Measurements from ENCODE around the gene ITGAL.
"Not testable (repeated sequence)": the region's sequence is repeated elsewhere in the genome, so short reads cannot be mapped to it uniquely, and the experiment has no call there.

The ITGAL gene

GRCh38 chr16:30521873-30522641, 49.5 kb downstream of the ITGAL start:
- H3K4me1 Mint-ChIP-seq = peaks cover 16 to 29% of the 10 kb centered on the region in 2 donors
- H3K27me3 Mint-ChIP-seq = no peaks in the 10 kb centered on the region
- H3K27ac Mint-ChIP-seq = peak overlapping the region; percentile 37
- no peak for DNase-seq
- no peaks in the 10 kb centered on the region for H3K9me3 Mint-ChIP-seq
- no peak for ATAC-seq (replicated peaks)
- H3K4me3 Mint-ChIP-seq = peak overlapping the region in 1 of 2 donors; percentile 3
- peaks cover 43 to 44% of the 10 kb centered on the region in 2 donors for H3K36me3 Mint-ChIP-seq

DNA sequence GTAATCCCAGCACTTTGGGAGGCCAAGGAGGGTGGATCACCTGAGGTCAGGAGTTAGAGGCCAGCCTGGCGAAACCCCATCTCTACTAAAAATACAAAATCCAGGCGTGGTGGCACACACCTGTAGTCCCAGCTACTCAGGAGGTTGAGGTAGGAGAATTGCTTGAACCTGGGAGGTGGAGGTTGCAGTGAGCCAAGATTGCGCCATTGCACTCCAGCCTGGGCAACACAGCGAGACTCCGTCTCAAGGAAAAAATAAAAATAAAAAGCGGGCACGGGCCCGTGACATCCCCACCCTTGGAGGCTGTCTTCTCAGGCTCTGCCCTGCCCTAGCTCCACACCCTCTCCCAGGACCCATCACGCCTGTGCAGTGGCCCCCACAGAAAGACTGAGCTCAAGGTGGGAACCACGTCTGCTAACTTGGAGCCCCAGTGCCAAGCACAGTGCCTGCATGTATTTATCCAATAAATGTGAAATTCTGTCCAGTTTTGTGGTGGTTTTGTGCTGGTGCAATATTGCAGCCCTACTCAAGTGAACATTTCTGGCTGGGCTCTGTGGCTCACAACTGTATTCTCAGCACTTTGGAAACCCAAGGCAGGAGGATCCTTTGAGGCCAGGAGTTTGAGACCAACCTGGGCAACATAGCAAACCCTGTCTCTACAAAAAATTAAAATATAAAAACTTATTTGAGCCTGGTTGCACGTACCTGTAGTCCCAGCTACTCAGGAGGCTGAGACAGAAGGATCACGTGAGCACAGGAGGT, 50.3 kb downstream of the ITGAL start:
- H3K27ac Mint-ChIP-seq = peak overlapping the region; percentile 42
- peaks cover 21 to 36% of the 10 kb centered on the region in 2 donors for H3K4me1 Mint-ChIP-seq
- not testable (repeated sequence) for DNase-seq; H3K27me3 Mint-ChIP-seq; H3K4me3 Mint-ChIP-seq; H3K9me3 Mint-ChIP-seq; ATAC-seq (replicated peaks)
- peaks cover 35 to 36% of the 10 kb centered on the region in 2 donors for H3K36me3 Mint-ChIP-seq

DNA sequence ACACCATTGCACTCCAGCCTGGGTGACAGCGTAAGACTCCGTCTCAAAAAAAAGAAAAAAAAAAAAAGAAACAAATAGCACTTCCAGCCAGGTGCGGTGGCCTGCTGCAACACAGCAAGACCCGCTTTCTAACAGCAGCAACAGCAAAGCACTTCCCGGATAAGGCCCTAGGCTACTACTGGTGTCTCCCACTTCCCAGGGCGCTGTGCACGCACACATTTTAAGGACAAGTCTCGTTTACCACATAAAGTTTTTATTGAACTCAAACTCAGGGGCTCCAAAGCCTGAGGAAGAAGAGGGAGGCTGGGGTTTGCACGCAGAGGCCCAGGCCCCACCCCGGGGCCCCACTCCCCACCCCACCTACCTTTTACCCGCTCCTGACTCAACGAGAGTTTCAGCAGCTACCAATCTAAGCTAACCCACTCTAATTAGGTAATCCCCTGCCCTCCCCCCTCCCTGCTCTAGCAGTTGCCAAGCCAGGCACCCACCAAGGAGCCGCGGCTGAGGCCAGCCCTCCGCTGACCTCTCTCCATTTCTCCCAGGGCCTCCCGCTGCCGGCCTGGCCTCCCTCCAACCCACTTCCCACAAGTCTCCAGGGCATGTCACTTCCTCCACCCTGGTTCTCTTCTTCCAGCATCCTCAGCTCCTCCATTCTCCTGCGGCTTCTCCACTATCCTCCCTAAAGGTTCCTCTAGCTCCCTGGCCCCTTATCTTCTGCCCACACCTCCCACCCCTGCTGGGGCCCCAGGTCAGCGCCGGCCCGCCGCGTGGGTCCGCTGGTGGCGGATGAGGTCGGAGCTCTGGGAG, 51.4 kb downstream of the ITGAL start:
- peaks cover 28% of the 10 kb centered on the region in 2 donors for H3K36me3 Mint-ChIP-seq
- H3K9me3 Mint-ChIP-seq = no peaks in the 10 kb centered on the region
- ATAC-seq (replicated peaks) = no peak
- no peaks in the 10 kb centered on the region for H3K27me3 Mint-ChIP-seq
- peak overlapping the region; percentile 7 to 68 for H3K4me3 Mint-ChIP-seq
- DNase-seq = no peak
- peaks cover 28 to 46% of the 10 kb centered on the region in 2 donors for H3K4me1 Mint-ChIP-seq
- H3K27ac Mint-ChIP-seq = peak overlapping the region; percentile 42

DNA sequence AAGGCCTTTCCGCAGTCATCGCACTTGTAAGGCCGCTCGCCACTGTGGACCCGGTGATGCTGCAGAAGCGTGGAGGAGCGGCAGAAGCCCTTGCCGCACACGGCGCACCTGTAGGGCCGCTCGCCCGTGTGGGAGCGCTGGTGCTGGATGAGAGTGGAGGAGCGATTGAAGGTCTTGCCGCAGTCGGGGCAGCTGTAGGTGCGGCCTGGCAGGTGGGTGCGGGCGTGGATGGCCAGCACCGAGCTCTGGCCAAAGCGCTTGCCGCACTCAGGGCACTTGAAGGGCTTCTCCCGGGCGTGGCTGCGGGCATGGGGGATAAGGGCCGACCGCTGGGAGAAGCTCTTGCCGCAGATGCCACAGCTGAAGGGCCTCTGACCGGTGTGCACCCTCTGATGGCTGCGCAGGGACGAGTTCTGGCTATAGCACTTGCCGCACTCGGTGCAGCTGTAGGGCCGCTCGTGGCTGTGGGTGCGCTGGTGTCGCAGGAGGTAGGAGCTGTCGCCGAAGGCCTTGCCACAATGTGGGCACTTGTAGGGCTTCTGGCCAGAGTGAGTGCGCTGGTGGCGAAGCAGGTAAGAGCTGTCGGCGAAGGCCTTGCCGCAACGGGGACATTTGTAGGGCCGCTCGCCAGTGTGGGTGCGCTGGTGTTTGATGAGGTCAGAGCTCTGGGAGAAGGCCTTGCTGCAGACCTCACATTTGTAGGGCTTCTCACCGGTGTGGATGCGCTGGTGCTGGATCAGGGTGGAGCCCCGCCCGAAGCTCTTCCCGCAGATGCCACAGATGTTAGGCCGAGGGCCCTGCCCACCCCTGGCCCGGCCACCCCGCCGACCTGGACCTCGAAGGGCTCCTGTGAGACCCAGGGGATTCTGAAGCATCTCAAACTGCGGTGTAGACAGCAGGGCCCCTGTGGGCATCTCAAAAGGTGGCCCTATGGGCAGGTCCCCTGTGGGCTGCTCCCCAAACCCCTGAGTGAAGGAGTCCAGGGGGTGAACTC, 52.3 kb downstream of the ITGAL start:
- Mint-ChIP-seq H3K27ac (peak overlapping the region; percentile 67), H3K4me1 (peaks cover 29 to 54% of the 10 kb centered on the region in 2 donors), H3K27me3 (no peaks in the 10 kb centered on the region), H3K4me3 (peak overlapping the region; percentile 42 to 68), H3K36me3 (peaks cover 19 to 20% of the 10 kb centered on the region in 2 donors), H3K9me3 (no peaks in the 10 kb centered on the region)
- no peak for DNase-seq
- no peak for ATAC-seq (replicated peaks)

- no peaks in the 10 kb centered on the region for H3K9me3 Mint-ChIP-seq
- H3K4me3 Mint-ChIP-seq = peak overlapping the region; percentile 90 to 93
- ATAC-seq (replicated peaks) = no peak
- peaks cover 29 to 60% of the 10 kb centered on the region in 2 donors for H3K4me1 Mint-ChIP-seq
- no peaks in the 10 kb centered on the region for H3K27me3 Mint-ChIP-seq
- peaks cover 13 to 15% of the 10 kb centered on the region in 2 donors for H3K36me3 Mint-ChIP-seq
- DNase-seq = no peak
- peak overlapping the region; percentile 90 for H3K27ac Mint-ChIP-seq
These were observed 53.2 kb downstream of the ITGAL start for GRCh38 chr16:30525844-30526136.

GRCh38 chr16:30526137-30526822, 53.7 kb downstream of the ITGAL start, which contains the start of gene ZNF768:
Gene ZNF768, minus strand, starts transcription at chr16:30526566. Its CDS starts 153 bp downstream, at chr16:30526413.
- Mint-ChIP-seq H3K4me3 (peak within 1 kb of the TSS; percentile 90 to 93), H3K27ac (peak within 1 kb of the TSS; percentile 96), H3K4me1 (peaks cover 29 to 63% of the 10 kb centered on the region in 2 donors), H3K36me3 (peaks cover 16 to 17% of the 10 kb centered on the region in 2 donors), H3K27me3 (no peaks in the 10 kb centered on the region), H3K9me3 (no peaks in the 10 kb centered on the region)
- ATAC-seq (replicated peaks) (peak; percentile 23 to 27), DNase-seq (peak; percentile 41)

- peak; percentile 98 for DNase-seq
- H3K27ac Mint-ChIP-seq = peak overlapping the region; percentile 96
- peak; percentile 83 to 85 for ATAC-seq (replicated peaks)
- peaks cover 29 to 63% of the 10 kb centered on the region in 2 donors for H3K4me1 Mint-ChIP-seq
- H3K27me3 Mint-ChIP-seq = no peaks in the 10 kb centered on the region
- peak overlapping the region; percentile 89 to 93 for H3K4me3 Mint-ChIP-seq
- H3K36me3 Mint-ChIP-seq = peaks cover 12 to 20% of the 10 kb centered on the region in 2 donors
- no peaks in the 10 kb centered on the region for H3K9me3 Mint-ChIP-seq
These were observed 54.5 kb downstream of the ITGAL start for GRCh38 chr16:30526823-30527634.

DNA sequence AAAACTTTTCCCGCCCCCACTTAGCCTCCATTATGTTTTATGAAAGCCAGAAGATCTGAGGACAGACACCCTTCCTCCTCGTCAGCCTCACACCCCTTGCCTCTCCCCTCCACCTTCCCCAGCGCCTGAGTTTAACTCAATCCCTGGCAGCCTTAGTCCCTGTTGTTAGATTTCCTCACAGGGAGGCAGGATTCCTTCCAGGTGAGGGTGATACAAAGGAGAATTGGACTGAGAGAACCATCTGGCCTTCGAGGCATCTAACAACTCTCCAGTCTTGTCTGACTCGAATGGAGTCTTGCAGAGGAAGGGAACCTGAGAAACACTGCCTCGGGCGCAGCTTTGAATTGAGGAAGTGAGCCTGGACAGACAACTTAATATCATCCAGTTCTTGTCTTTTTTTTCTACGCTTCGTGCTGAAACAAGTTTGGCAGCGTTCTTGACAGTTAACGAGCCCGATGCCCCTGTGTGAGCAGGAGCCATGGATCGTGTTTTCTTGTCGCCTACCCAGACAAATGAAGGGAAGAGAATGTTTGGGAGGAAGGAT, 55.2 kb downstream of the ITGAL start:
- Mint-ChIP-seq H3K4me1 (peaks cover 26 to 63% of the 10 kb centered on the region in 2 donors), H3K4me3 (peak overlapping the region; percentile 89 to 93), H3K9me3 (no peaks in the 10 kb centered on the region), H3K27me3 (no peaks in the 10 kb centered on the region), H3K27ac (peak overlapping the region; percentile 96), H3K36me3 (peaks cover 7 to 17% of the 10 kb centered on the region in 2 donors)
- ATAC-seq (replicated peaks) (peak; percentile 54 to 56), DNase-seq (peak; percentile 59)

DNA sequence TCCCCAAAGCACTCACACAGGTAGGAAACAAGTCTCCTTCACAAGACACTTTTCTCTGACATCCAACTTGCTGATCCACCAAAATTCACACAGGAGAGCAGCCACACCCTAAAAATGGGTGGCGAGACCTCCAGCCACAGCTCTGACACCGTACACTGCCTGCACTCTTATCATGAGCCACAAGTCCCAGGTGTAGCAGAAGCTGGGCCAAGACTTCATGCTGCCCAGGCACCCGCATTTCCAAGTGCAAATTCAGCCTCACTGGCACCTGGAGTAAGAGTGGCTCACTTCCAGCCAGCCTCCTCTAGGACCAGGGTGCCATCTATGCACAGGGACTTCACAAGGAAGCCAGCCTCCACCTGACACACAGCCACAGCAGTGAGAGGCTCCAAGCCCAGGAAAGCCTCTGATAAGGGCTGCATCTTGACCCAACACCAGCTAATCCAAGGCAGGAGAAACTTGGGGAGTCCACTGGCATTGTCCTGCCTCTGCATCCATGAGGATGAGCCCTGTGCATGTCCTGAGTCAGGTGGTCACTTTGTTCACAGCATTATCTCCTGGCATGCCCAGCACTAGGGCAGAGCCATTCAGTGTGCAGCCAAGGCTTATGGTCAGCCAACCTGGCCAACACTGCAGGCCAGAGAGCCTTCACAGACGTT, 56.4 kb downstream of the ITGAL start:
- H3K27ac Mint-ChIP-seq = peak overlapping the region; percentile 96
- H3K36me3 Mint-ChIP-seq = peaks cover 7 to 20% of the 10 kb centered on the region in 2 donors
- H3K9me3 Mint-ChIP-seq = no peaks in the 10 kb centered on the region
- ATAC-seq (replicated peaks) = no peak
- no peaks in the 10 kb centered on the region for H3K27me3 Mint-ChIP-seq
- no peak for DNase-seq
- H3K4me3 Mint-ChIP-seq = peak overlapping the region in 1 of 2 donors; percentile 37
- peaks cover 29 to 66% of the 10 kb centered on the region in 2 donors for H3K4me1 Mint-ChIP-seq

DNA sequence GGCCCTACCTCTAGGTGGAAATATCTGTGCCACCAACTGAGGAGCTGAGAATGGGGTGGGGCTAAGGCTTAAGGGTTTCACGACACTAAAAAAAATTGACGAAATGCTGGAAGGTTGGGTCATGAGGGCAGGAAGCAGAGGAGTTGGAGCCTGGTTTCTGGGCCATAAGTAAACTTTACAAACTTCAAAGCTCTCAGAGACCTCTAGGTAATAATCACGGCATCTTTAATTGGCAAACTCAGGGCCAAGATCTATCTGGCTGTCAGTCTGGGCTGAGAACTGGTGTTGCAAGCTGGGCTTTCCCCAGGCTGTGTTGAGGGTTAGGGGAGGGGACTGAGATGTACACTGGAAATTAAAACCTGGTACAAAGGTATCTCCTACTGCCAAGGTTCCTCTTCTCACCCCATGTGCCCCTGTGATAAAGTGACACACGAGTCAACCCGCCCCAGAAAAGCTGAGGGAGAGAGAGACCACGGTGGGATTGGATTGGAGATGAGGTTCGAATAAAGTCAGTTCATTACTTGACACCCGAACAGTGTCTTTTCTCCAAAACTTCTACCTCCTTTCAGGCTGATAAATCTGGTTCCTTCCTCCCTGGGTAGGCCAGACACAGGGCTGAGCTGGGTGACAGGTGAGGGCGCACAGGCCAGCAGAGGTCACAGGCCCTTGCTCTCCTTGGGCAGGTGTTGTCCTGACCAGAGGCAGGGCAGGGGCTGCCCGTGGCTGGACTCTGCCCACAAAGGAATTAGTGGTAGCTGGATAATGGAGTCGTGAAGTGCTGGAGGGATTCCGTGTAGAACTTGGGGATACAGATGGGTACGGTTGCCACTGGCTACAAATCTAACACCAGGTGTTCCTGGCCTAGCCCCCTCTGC, 57.9 kb downstream of the ITGAL start:
- H3K36me3 Mint-ChIP-seq = peaks cover 13 to 16% of the 10 kb centered on the region in 2 donors
- no peak for DNase-seq
- no peaks in the 10 kb centered on the region for H3K27me3 Mint-ChIP-seq
- no peak for ATAC-seq (replicated peaks)
- no peak overlapping the region for H3K4me3 Mint-ChIP-seq
- peaks cover 24 to 56% of the 10 kb centered on the region in 2 donors for H3K4me1 Mint-ChIP-seq
- H3K27ac Mint-ChIP-seq = peak overlapping the region; percentile 59
- H3K9me3 Mint-ChIP-seq = no peaks in the 10 kb centered on the region
